Panc1 (cell line): ENCODE results near the gene LRRN3. TPM values are rescaled to one million over a fixed set of nuclear protein-coding genes. Genes with fewer than 3 reads are reported as not detected.

Source experiments
- ATAC-seq: fragments of 200-7000 bp; cut with Tn5 transposase; 2 replicates; pipeline ENCODE4 v1.9.1; 2020; ENCODE audit warnings: mild to moderate bottlenecking, moderate library complexity
- BruUV-seq: library from RNA; stranded (reverse); fragments of 400-500 nt; replicated peaks from 2 replicates; lab custom pipeline; 2021; lab: Mats Ljungman, UMichigan
- CTCF ChIA-PET: fragments of 300-600 bp; sonication (Branson Sonifier 250); formaldehyde crosslinking; loops from one replicate; lab custom pipeline; 2022; ENCODE audit warnings: antibody characterized with exemption; lab: Charles Lee
- POLR2A ChIA-PET: fragments of 300-600 bp; sonication (Branson Sonifier 250); formaldehyde crosslinking; loops from one replicate; lab custom pipeline; 2022; ENCODE audit warnings: antibody characterized with exemption; lab: Charles Lee
- DNase-seq: peaks from one replicate; pipeline ENCODE4 v3.0.0-alpha.2; 2010; ENCODE audit warnings: low read depth, low spot score
- H3K27ac ChIP-seq: 2 replicates; pipeline ENCODE4 v1.5.1; 2011; ENCODE audit warnings: mild to moderate bottlenecking, low read length, inconsistent platforms
- H3K27me3 ChIP-seq: fragments of 200-500 bp; sonication (Bioruptor generic); 2 replicates; pipeline ENCODE4 v1.6.0; 2014; ENCODE audit warnings: low read length, inconsistent platforms; ENCODE audit not compliant: control insufficient read depth, insufficient read depth
- H3K36me3 ChIP-seq: fragments of 200-500 bp; sonication (Bioruptor generic); 2 replicates; pipeline ENCODE4 v1.5.1; 2014; ENCODE audit warnings: inconsistent platforms, mild to moderate bottlenecking, low read length, moderate library complexity; ENCODE audit not compliant: control insufficient read depth, insufficient read depth
- H3K4me1 ChIP-seq: 2 replicates; pipeline ENCODE4 v1.5.1; 2011; ENCODE audit warnings: inconsistent platforms, mild to moderate bottlenecking, low read length, moderate library complexity; ENCODE audit not compliant: control insufficient read depth, insufficient read depth
- H3K4me3 ChIP-seq, 2 experiments: 2 replicates each; pipeline ENCODE4 v1.5.1; 2011 to 2012; ENCODE audit warnings: low read depth in 2 of 2, low read length in 2 of 2, mild to moderate bottlenecking in 2 of 2, inconsistent platforms in 1 of 2, moderate library complexity in 1 of 2
- H3K9me3 ChIP-seq: fragments of 200-500 bp; sonication (Bioruptor generic); 2 replicates; pipeline ENCODE4 v1.5.1; 2014; ENCODE audit warnings: low read depth, mild to moderate bottlenecking, inconsistent platforms, low read length, moderate library complexity; ENCODE audit not compliant: control insufficient read depth, insufficient read depth
- CTCF ChIP-seq: fragments of 450-650 bp; IDR thresholded peaks from 2 replicates; pipeline ENCODE4 v1.5.1; 2017; ENCODE audit warnings: mild to moderate bottlenecking
- POLR2AphosphoS5 ChIP-seq: IDR thresholded peaks from 2 replicates; pipeline ENCODE4 v1.6.1; 2012; ENCODE audit warnings: mild to moderate bottlenecking, low read depth, low read length, moderate library complexity
- REST ChIP-seq, 2 experiments: IDR thresholded peaks; 2 replicates each; pipeline ENCODE4 v1.6.1; 2011 to 2012; ENCODE audit warnings: low read depth in 2 of 2, control low read depth in 1 of 2, low read length in 1 of 2, mild to moderate bottlenecking in 1 of 2, moderate library complexity in 1 of 2; ENCODE audit not compliant: insufficient read depth in 1 of 2
- SIN3A ChIP-seq: IDR thresholded peaks from 2 replicates; pipeline ENCODE4 v1.6.1; 2012; ENCODE audit warnings: low read depth, mild to moderate bottlenecking, low read length, moderate library complexity, borderline replicate concordance; ENCODE audit not compliant: insufficient read depth
- TCF7L2 ChIP-seq: IDR thresholded peaks from 2 replicates; pipeline ENCODE4 v1.6.1; 2011; ENCODE audit warnings: mild to moderate bottlenecking, low read depth, low read length, inconsistent platforms
- in situ Hi-C: cut with HindIII; loops from 2 replicates; pipeline ENCODE4 v1.10.0; 2016; ENCODE audit warnings: low sequenced_read_pairs, low pct_unique_long_range_greater_than_20kb
- intact Hi-C: fragments of 100-400 bp; cut with micrococcal nuclease; formaldehyde crosslinking; loops from one replicate; pipeline ENCODE4 v1.10.0; 2022; ENCODE audit not compliant: unreplicated experiment
- total RNA-seq: library from RNA; stranded (reverse); gene quantifications from one replicate; pipeline ENCODE4 v1.2.1, GENCODE V29; 2021; ENCODE audit not compliant: unreplicated experiment

Gene LRRN3
- total RNA-seq, 1 experiment from 2014 or later = 0.15 TPM

- BruUV-seq = no TSS peak
- no peak for DNase-seq
- CTCF ChIA-PET = no interaction called here
- TF ChIP-seq SIN3A = no peak
- no peak for TF ChIP-seq TCF7L2
- TF ChIP-seq POLR2AphosphoS5 = no peak
- TF ChIP-seq CTCF = no peak
- intact Hi-C loops = no loop called here
- Histone ChIP-seq H3K4me1 (no peaks in the 10 kb centered on the region), H3K9me3 (no peaks in the 10 kb centered on the region), H3K4me3 (no peak overlapping the region), H3K36me3 (no peaks in the 10 kb centered on the region), H3K27ac (no peak overlapping the region), H3K27me3 (no peaks in the 10 kb centered on the region)
- POLR2A ChIA-PET = no interaction called here
- ATAC-seq = no peak
- in situ Hi-C loops = no loop called here
Measured at GRCh38 chr7:111173528-111173927, 82.6 kb downstream of the LRRN3 start.

- H3K4me3 ChIP-seq = no peak overlapping the region
- no peak overlapping the region for H3K27ac ChIP-seq
- H3K27me3 ChIP-seq = no peaks in the 10 kb centered on the region
- ChIA-PET CTCF (no interaction called here), POLR2A (no interaction called here)
- BruUV-seq = no TSS peak
- no peaks in the 10 kb centered on the region for H3K9me3 ChIP-seq
- TF ChIP-seq REST (IDR thresholded peaks at IDR 0.05; ENCODE audit: insufficient read depth in 1 of 2, low read depth in 2 of 2, low read length in 1 of 2) (no peak), TCF7L2 (no peak), SIN3A (no peak), CTCF (no peak), POLR2AphosphoS5 (no peak)
- no peaks in the 10 kb centered on the region for H3K36me3 ChIP-seq
- in situ Hi-C loops = no loop called here
- ATAC-seq = no peak
- H3K4me1 ChIP-seq = no peaks in the 10 kb centered on the region
- DNase-seq = no peak
- intact Hi-C loops = no loop called here
Measured at GRCh38 chr7:111173990-111174389, 83.1 kb downstream of the LRRN3 start.
